ENCODE data around the gene ELF2.

DNA sequence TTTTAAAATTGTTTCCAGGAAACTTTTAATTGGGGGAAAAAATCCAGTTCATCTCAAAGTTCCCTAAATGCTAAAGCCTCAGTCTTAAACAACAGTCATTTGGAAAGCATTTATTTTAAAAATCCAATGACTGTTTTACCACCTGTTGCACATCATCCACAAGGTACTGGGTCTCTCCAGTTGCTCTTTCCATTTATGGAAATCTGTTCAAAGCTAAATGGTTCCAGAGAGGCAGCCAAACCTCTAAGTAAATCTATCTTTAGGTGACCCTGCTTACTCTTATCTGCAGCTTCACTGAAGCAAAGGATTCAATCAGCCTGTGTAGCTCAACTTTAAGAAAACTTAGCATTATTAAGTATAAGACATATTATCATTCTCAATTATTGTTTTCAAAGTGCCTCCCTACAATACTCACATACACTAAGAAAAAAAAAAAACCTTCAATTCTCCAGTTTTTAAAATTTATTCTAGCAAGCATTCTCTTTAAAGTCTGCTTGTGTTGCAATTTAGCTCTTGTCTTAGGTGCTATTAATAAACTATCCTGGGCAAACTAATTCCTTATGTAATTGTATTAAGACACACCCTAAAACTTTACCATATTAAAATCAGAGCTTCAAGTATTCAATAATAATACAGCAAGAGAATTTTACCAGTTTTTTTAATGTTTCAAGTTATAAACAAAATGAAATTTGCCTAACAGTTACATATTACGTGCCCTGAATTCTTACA lies 100.8 kb downstream of the ELF2 start:
- TF ChIP-seq, protein P1, sequence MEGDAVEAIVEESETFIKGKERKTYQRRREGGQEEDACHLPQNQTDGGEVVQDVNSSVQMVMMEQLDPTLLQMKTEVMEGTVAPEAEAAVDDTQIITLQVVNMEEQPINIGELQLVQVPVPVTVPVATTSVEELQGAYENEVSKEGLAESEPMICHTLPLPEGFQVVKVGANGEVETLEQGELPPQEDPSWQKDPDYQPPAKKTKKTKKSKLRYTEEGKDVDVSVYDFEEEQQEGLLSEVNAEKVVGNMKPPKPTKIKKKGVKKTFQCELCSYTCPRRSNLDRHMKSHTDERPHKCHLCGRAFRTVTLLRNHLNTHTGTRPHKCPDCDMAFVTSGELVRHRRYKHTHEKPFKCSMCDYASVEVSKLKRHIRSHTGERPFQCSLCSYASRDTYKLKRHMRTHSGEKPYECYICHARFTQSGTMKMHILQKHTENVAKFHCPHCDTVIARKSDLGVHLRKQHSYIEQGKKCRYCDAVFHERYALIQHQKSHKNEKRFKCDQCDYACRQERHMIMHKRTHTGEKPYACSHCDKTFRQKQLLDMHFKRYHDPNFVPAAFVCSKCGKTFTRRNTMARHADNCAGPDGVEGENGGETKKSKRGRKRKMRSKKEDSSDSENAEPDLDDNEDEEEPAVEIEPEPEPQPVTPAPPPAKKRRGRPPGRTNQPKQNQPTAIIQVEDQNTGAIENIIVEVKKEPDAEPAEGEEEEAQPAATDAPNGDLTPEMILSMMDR (IDR thresholded peaks at IDR 0.05): no peak
- TF ChIP-seq POLR2A (IDR thresholded peaks at IDR 0.05) (no peak), POLR2AphosphoS5 (IDR thresholded peaks at IDR 0.05) (no peak)

Data from breast epithelium (tissue), 3 donors.